GM18505 (cell line): ENCODE measurements around the gene NAPSA.

Experiments used
- ATAC-seq: cut with Tn5 transposase; IDR thresholded peaks from one replicate; pipeline ENCODE4 v1.9.1; 2021; ENCODE audit not compliant: unreplicated experiment
- POLR2A ChIP-seq: IDR thresholded peaks from 4 replicates; pipeline ENCODE4 v1.6.1; 2011; ENCODE audit warnings: borderline replicate concordance; ENCODE audit not compliant: insufficient read depth, insufficient read length; ENCODE audit errors: extremely low read depth

NAPSA gene

DNA sequence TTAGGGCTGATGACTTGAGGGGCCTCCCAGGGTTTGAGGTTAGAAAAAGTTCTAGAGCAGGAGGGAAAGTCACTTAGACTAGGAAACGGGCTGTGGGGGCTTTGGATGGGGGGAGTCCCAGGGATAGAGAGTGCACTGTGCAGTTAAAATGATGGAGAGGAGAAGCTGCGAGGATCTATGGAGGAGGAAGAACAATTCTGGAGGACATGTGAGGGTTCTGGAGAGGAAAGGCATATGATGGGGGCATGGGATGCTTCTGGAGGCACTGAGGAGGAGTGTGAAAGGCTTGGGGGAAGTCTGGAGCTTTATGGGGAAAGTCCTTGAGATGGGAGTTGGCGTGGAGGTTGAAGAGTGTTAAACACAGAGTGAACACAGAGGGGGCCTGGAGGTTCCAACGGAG, 38.4 kb downstream of the NAPSA start:
- no peak for ATAC-seq
- no peak for TF ChIP-seq POLR2A

GRCh38 chr19:50326101-50326664, 39.3 kb downstream of the NAPSA start:
- no peak for TF ChIP-seq POLR2A
- no peak for ATAC-seq

- no peak for ATAC-seq
- TF ChIP-seq POLR2A, result no peak
Observed at GRCh38 chr19:50325310-50326100, 39.9 kb downstream of the NAPSA start.

DNA sequence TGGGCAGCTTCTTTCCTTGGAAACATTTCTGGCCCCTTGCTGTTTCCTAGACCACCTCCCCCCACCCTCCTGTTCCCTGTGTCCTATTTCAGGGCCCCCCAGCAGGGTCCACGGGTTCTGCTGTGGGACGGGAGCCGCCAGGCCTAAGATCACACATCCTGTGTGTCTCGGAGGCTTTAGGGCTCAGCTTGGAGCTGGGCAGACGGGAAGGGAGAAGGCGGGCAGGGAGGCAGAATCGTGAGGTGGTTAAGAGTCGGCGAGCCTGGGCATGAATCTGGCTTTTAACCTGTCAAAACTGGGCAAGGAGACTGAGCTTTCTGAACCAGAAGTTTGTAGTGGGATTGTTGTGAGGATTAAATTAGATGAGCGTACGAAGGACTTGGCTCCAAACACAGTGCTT, 41.1 kb downstream of the NAPSA start:
- no peak for TF ChIP-seq POLR2A
- ATAC-seq, result no peak

DNA sequence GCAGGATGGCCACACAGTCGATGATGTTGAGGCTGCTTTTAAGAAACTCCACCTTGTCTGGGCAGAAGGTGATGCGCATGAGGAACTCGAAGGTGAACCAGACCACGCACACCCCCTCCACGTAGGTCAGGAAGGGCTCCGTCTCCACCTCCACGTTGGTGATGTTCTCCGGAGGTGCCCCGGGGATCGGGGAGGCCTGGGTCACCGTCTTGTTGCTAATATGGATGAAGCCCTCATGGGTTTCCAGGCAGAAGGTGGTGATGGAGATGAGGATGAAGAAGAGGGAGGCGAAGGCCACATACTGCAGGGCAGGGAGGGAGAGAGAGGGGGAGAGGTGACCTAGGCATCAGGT, 41.7 kb downstream of the NAPSA start:
- TF ChIP-seq POLR2A, result no peak
- ATAC-seq, result no peak

DNA sequence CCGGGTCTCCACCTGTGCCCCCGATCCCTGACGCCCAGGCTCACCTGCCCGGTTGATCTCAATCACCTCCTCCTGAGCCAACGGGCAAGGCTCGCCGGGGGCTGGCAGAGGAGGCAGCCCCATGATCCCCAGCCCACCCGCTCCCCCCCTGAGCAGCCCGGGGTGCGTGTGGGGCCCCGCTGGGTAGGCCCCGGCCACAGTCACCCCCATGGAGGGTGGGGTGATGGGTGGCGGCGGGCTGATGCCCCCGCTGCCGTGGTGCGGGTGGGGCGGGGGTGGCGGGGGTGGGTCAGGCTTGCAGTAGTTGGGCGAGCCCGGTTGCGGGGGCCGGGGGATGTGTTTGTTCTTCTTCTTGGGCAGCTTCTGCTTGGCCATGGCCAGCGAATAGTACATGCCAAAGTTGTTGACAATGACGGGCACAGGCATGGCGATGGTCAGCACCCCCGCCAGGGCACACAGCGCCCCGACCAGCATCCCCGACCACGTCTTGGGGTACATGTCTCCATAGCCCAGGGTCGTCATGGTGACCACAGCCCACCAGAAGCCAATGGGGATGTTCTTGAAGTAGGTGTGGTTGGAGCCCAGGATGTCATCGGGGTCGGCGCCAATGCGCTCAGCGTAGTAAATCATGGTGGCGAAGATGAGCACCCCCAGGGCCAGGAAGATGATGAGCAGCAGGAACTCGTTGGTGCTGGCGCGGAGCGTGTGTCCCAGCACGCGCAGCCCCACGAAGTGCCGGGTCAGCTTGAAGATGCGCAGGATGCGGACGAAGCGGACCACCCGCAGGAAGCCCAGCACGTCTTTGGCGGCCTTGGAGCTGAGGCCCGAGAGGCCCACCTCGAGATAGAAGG, 42.3 kb downstream of the NAPSA start:
- TF ChIP-seq POLR2A, result no peak
- no peak for ATAC-seq

GRCh38 chr19:50322234-50322633, 43.2 kb downstream of the NAPSA start:
- no peak for TF ChIP-seq POLR2A
- no peak for ATAC-seq

DNA sequence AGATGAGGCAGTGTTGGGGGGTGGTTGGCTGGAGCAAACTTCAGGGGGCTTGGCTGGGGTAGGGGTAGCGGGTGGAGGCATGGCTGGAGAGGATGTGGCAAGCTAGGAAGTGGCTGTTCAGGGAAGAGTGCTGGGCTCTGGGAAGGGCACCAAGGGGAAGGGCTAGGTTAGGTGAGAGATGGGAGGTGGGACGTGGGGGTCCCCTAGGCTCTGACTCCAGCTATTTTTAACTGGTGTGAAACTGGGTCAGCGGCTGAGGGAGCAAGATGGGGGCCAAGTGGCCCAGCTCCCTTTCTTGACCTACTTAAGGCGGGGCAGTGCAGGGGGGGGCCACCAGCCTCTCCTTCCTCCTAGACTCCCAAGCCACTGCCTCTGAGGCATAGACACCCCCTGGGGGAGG, 43.6 kb downstream of the NAPSA start:
- TF ChIP-seq POLR2A, result no peak
- no peak for ATAC-seq

- ATAC-seq, result no peak
- TF ChIP-seq POLR2A, result no peak
Observed at GRCh38 chr19:50320596-50320995, 44.8 kb downstream of the NAPSA start.

DNA sequence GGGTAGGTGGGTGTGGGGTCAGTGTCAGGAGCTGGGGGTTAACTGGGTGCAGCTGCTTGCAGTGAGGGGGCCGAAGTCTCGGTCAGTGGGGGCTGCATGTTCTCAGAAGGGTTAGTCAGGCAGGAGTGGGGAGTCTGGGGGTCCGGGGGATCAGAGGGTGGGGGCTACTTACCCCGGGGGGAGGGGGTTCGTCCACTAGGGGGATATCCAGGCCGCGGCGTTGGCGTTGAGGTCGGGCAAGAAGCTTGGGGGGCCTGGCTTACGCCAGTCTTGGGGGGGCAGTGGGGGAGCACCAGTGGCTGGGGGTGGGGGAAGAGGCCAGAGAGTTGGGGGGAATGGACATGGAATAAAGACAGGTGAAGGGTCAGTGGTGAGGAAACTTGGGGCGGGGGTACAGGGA, 45.4 kb downstream of the NAPSA start:
- no peak for TF ChIP-seq POLR2A
- ATAC-seq, result no peak

GRCh38 chr19:50319156-50319555, 46.3 kb downstream of the NAPSA start:
- no peak for TF ChIP-seq POLR2A
- no peak for ATAC-seq

- ATAC-seq, result no peak
Observed at GRCh38 chr19:50318438-50318837, 47.0 kb downstream of the NAPSA start.

DNA sequence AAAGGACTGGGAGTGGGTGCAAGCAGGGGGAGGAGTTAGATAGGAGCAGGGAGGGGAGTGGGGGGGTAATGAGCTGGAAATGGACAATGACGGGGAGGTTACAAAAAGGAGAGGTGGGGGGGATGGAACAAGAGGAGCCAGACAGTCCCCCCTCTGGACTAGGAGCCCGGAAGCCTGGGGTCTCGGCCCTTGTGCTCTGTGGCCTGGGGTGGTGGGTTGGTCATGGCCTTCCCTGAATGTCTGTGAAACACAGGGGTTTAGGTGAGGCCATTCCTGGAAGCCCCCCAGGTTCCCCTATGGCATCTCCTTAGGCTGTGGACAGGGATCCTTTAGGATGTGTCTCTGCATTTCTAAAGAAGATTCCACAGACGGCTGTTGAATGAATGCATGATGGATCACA, 48.3 kb downstream of the NAPSA start:
- no peak for TF ChIP-seq POLR2A
- no peak for ATAC-seq

More at GRCh38 chr19:50318438-50318837, 47.0 kb downstream of the NAPSA start:
- no peak for TF ChIP-seq POLR2A
